Medulla oblongata (tissue), 1 donor: ENCODE results near the gene DNAI2.
A peak's percentile ranks its signal among the peaks of the same experiment; 100 is the strongest.
"Not testable (repeated sequence)": the region's sequence is repeated elsewhere in the genome, so short reads cannot be mapped to it uniquely, and the experiment has no call there.

Source experiments
- DNase-seq: peaks from one replicate; pipeline ENCODE4 v3.0.0-alpha.2; 2015; ENCODE audit errors: extremely low spot score

Gene DNAI2

DNA sequence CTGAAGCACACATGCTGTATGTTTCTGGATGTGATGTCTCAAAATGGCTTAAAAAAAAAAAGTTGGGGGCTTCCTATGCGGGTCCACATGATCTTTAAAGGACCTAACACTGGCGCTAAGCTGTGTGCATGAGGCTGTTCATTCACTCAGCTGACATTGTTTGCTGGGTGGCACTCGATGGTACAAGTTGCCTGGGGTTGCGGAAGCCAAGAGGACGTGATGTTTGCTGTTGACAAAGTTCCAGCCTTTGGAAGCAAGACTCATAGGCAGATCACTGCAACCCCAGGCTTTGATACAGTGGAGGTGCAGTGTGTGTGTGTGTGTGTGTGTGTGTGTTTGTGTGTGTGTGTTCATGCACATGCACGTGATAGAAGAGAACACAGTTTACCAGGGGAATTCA is 29.5 kb upstream of the DNAI2 start:
- peak; percentile 92 for DNase-seq

- peak; percentile 94 for DNase-seq
Observed at GRCh38 chr17:74245145-74245831, 28.7 kb upstream of the DNAI2 start.

DNA sequence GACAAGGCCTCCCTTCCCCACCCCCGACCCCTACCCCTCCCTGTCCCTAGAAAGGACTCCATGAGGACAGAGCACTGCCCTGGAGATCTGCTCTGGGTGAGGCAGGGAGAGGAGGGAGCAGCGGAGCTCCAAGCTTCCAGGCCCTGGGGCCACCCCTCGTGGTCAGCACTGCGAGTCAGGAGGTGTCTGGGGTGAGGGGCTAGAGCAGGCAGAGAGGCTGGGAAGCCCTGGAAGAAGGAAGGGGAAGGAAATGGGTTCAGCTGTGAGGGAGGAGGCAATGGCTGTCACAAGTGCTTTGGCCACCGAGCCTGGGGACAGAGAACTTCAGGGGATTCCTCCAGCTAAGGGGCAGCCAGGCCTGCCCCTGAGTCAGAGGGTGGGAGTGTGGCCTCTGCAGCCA is 28.2 kb upstream of the DNAI2 start:
- DNase-seq, result no peak

DNA sequence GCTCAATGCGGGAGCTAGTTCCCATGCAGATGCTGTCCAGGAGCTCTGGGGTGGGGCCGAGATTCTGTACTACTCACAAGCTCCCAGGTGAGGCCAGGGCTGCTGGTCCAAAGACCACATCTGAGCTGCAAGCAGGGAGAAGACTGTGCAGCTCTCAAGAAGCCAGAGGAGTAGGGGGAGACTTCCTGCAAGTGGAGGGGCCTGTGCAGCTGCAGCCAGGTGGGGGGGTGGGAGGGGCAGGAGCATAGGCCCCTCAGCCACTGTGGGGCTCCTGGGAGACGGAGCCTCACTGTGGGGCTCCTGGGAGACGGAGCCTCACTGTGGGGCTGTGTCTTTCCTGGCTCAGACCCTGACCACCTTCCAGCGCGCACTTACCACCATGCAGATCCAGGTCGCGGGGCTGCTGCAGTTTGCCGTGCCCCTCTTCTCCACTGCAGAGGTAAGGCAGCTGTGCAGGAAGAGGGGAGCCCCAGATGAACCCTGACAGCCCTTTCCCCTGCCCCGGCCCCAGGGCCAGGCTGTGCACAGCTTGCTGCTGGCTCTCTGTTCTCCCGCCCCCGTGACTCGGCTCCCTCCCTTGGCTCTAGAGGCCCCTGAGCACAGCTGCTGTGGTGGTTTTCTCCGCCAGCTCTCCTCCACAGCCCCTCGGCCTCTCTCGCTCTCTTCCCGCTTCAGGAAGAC is 24.3 kb upstream of the DNAI2 start:
- DNase-seq, result peak; percentile 53

GRCh38 chr17:74250324-74250995 is 23.6 kb upstream of the DNAI2 start:
- no peak for DNase-seq

GRCh38 chr17:74251051-74251450 is 23.0 kb upstream of the DNAI2 start:
- no peak for DNase-seq

DNA sequence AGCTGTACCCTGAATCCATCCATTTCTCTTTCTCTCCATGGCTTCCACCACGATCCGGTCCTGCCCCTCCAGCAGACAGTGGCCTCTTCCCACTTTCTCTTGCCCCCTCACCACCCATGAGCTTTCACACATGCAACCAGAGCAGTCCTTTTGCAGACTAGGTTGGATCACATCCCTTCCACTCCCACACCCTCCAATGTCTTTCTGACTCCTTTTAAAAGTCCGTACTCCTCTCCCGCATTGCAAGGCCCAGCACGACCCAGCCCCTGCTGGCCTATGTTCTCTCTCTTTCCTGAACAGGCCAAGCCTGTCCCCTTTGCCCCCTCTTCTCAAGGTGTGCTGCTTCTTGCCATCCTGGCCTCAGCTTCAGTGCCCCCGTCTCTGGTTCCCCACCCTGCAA is 22.5 kb upstream of the DNAI2 start:
- DNase-seq, result no peak

DNA sequence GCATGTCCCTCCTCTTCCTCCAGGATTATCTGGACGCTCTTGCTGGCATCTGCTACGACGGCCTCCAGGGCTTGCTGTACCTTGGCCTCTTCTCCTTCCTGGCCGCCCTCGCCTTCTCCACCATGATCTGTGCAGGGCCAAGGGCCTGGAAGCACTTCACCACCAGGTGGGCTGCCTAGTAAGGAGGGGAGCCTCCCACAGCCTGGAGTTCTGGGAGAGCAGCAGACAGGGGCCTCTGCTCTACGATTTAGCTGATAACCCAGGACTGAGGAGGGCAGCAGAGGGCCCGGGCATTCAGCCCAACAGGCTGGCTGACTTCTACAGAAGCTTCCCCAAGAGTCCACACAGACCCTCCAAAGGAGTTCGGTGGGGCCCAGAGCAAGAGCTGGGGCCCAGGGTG is 21.8 kb upstream of the DNAI2 start:
- no peak for DNase-seq

DNA sequence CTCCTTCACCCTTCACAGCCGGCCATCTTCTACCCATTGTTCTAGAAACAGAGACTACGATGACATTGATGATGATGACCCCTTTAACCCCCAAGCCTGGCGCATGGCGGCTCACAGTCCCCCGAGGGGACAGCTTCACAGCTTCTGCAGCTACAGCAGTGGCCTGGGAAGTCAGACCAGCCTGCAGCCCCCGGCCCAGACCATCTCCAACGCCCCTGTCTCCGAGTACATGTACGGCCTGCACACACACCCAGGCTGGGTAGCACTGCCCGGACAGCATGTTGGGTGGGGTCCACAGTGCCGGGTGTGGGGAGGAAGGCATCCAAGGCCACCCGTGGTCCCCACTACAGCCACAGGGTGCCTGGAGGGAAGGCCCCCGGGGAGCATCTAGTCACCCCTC is 21.0 kb upstream of the DNAI2 start:
- no peak for DNase-seq

- no peak for DNase-seq
Observed at GRCh38 chr17:74257311-74257710, 16.7 kb upstream of the DNAI2 start.

DNA sequence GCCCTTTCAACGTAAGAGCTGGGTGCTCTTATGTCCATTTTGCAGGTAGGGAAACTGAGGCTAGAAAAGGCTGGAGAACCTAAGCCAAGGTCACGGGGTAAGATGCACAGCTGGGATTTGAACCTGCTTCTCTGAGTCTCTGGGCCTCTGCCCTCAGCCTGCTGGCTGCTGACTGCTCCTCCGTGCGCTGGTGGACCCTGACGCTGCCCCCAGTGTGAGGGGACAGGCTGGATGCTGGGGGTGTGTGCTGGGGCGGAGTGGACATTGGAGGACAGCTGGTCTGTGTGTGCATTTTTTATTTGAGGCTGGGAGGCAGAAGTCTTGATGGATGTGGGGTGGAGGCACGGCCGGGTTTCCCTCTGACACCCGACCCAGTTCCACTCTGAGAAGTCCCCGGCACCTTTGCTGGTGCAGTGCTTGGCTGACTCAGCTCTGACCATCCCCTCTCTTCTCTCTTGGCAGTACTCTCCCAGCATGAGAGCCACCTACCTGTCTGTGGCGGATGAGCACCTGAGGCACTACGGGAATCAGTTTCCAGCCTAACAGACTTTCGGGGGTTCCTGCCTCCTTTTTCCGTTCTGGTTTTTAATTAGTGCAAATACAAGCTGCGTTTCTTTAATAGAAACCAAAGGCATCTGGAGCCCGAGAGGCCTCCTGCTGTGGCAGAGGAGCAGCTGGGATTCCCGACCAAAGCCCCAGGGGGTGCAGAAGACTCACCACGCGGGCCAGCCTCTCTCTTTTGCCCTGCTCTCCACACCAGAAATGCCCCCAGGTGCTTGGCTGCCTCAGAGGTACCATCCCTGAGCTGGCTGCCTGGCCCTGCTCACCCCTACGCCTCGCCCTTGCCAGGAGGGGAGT is 14.1 kb upstream of the DNAI2 start:
- DNase-seq, result no peak

GRCh38 chr17:74260525-74260850 is 13.5 kb upstream of the DNAI2 start:
- no peak for DNase-seq

- DNase-seq, result no peak
Observed at GRCh38 chr17:74262601-74263000, 11.4 kb upstream of the DNAI2 start.

DNA sequence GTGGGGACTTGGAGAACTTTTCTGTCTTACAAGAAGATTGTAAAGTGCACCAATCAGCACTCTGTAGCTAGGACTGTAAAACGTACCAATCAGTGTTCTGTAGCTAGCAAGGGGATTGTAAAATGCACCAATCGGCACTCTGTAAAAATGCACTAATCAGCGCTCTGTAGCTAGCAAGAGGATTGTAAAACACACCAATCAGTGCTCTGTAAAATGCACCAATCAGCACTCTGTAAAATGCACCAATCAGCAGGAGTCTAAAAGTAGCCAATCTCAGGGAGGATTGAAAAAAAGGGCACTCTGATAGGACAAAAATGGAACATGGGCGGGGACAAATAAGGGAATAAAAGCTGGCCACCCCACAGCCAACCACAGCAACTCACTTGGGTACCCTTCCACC is 7.0 kb upstream of the DNAI2 start:
- not testable (repeated sequence) for DNase-seq

GRCh38 chr17:74267579-74267978 is 6.5 kb upstream of the DNAI2 start:
- DNase-seq, result no peak

GRCh38 chr17:74267987-74268499 is 6.0 kb upstream of the DNAI2 start:
- DNase-seq, result no peak

GRCh38 chr17:74268558-74268957 is 5.5 kb upstream of the DNAI2 start:
- DNase-seq, result no peak

- no peak for DNase-seq
Observed at GRCh38 chr17:74270333-74270732, 3.7 kb upstream of the DNAI2 start.

DNA sequence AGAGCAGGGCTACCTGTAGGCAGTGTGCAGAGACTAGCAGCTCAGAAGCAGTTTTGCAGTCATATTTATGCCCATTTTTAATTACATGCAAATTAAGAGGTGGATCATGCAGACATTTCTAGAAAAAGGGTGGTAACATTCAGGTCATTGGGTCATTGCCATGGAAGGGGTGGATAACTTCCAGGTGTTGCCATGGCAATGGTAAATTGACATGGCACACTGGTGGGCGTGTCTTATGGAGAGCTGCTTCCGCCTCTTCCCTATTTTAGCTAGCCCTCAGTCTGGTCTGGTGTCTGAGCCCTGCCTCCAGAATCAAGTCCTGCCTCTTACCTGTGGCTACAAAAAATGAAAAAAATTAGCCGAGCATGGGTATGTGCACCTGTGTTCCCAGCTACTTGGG is 2.8 kb upstream of the DNAI2 start:
- no peak for DNase-seq

DNA sequence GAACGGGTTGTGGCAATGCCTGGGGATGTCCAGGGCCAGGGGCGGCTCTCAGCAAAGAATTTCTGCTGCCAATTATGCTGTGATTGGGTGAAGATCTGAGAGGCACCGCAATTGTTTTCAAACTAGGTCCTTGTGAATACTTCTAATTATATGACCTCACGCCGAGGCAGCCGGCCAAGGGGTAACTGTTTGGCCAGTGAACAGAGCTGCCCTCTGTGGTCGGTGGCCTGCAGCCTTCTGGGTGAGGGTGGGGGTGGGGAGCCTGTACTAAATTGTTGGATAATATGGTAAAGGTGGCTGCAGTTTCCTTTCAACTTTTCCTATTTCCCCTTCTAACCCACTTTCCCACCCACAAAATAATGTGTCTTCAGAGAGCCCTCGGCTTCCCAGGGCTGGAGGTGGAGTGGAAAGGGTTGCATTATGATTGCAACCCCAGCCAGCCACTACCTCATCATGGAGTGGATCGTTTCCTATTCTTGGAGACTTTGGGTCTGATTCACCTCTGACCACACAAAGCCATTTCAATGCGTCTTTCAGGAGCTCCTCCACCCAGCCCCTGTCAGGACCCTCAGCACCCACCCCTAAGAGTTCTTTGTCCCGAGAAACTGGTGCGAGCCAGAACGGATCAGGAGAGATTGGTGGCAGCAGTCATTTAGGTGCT is 2.0 kb upstream of the DNAI2 start:
- DNase-seq, result peak; percentile 88

DNA sequence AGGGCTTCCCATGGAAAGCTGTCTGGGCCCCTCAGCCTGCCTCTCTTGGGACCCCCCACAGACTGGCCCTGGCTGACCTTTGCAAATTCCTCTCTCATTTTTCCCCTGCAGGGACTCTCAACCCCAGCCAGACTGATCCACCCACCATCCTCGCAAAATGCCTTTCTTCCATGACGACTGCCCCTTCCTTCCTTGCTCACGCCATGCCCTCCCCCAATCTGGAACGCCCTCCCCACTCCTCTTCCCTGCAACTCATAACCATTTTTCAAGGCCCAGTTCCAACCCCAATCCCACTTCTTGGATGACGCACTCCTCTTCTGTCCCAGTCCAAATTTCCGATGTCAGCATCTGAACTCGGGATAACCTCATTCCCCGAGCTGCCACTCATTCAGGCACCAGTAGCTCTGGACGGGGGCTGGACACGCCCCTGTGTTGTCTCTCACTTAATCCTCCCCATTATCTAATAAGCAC is 1.3 kb upstream of the DNAI2 start:
- DNase-seq, result no peak
